Esophagus muscularis mucosa (tissue), 4 donors: ENCODE results near the gene DQX1.

Experiments
- CTCF ChIP-seq, 3 experiments: fragments of 200-600 bp in 2 of 3; fragments of 450-650 bp in 1 of 3; sonication (generic) in 2 of 3; IDR thresholded peaks; one replicate each; pipeline ENCODE4 v1.5.1; 2017 to 2019; ENCODE audit warnings: antibody characterized with exemption in 3 of 3, mild to moderate bottlenecking in 2 of 3, moderate library complexity in 1 of 3
- EP300 ChIP-seq: sonication (generic); formaldehyde crosslinking; IDR thresholded peaks from one replicate; pipeline ENCODE4 v1.6.1; 2017; ENCODE audit warnings: antibody characterized with exemption
- POLR2A ChIP-seq: fragments of 450-650 bp; IDR thresholded peaks from one replicate; pipeline ENCODE4 v1.6.1; 2017; ENCODE audit warnings: antibody characterized with exemption, moderate library complexity, mild to moderate bottlenecking, low read depth
- POLR2AphosphoS5 ChIP-seq, 2 donors: sonication (generic); formaldehyde crosslinking; IDR thresholded peaks; one replicate each; pipeline ENCODE4 v1.6.1; 2017; ENCODE audit warnings: antibody characterized with exemption in 2 of 2

GRCh38 chr2:74489906-74490305, 36.1 kb downstream of the DQX1 start:
- TF ChIP-seq CTCF (IDR thresholded peaks at IDR 0.05) (no peak), POLR2AphosphoS5 (IDR thresholded peaks at IDR 0.05) (no peak), POLR2A (no peak), EP300 (no peak)
